ENCODE measurements around the gene ARSK. TPM values are rescaled to one million over a fixed set of nuclear protein-coding genes. Genes with fewer than 3 reads are reported as not detected.

The ARSK gene, protein sequence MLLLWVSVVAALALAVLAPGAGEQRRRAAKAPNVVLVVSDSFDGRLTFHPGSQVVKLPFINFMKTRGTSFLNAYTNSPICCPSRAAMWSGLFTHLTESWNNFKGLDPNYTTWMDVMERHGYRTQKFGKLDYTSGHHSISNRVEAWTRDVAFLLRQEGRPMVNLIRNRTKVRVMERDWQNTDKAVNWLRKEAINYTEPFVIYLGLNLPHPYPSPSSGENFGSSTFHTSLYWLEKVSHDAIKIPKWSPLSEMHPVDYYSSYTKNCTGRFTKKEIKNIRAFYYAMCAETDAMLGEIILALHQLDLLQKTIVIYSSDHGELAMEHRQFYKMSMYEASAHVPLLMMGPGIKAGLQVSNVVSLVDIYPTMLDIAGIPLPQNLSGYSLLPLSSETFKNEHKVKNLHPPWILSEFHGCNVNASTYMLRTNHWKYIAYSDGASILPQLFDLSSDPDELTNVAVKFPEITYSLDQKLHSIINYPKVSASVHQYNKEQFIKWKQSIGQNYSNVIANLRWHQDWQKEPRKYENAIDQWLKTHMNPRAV
- total RNA-seq, result 11.7 and 12.7 TPM in 2 replicates

DNA sequence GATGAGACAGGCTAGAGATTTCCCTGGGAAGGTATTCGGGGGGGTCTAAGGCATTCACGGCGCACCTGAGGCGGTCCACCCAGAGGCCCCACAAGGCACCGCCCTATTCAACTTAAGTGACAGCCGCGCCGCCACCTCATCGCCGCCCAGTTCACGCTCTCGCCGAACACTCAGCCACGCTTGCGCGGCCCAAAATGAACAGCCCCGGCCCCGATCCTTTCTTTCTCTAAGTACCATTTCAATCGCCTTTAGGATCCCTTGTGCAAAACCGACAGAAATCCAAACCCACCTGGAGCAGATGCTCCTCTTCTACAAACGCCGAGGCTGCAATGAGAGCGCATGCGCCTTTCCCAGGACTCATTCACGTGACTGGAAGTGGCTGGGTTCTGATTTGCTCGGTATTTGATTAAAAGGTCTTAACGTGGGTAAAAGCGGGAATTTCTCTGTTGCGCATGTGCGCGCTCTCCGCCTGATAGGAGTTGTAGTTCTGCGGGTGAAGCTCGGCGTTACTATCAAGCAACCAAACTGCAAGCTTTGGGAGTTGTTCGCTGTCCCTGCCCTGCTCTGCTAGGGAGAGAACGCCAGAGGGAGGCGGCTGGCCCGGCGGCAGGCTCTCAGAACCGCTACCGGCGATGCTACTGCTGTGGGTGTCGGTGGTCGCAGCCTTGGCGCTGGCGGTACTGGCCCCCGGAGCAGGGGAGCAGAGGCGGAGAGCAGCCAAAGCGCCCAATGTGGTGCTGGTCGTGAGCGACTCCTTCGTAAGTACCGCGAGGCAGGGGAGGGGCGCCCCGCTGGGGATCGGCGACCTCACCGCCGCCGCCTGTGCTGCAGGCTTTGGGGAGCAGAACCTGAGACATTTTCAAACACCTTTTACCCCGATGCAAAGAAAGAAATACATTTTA lies at the start of gene ARSK, which contains the start of gene SKIC3:
Gene ARSK (plus strand): TSS at position 455 of the 902 bp plus-strand sequence. CDS start 178 bp downstream, at position 633.
Gene SKIC3 (minus strand): TSS at position 331 of the 902 bp plus-strand sequence. CDS start 7,827 bp downstream, outside the sequence.

DNA sequence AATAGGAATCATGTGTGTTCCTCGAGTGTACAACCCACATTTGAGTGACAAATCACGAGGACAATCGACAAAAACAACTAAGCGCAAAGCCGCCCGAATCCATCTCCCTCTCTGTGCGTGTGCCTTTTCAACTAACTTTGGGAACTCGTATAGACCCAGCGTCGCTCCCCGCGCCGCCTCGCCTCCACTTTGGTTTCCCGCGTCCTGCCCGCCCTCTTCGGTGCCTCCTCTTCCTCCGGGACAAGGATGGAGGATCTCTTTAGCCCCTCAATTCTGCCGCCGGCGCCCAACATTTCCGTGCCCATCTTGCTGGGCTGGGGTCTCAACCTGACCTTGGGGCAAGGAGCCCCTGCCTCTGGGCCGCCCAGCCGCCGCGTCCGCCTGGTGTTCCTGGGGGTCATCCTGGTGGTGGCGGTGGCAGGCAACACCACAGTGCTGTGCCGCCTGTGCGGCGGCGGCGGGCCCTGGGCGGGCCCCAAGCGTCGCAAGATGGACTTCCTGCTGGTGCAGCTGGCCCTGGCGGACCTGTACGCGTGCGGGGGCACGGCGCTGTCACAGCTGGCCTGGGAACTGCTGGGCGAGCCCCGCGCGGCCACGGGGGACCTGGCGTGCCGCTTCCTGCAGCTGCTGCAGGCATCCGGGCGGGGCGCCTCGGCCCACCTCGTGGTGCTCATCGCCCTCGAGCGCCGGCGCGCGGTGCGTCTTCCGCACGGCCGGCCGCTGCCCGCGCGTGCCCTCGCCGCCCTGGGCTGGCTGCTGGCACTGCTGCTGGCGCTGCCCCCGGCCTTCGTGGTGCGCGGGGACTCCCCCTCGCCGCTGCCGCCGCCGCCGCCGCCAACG lies 65.3 kb downstream of the ARSK start, which contains the start of gene GPR150:
Gene GPR150 (plus strand): TSS at position 58 of the 840 bp plus-strand sequence. CDS start 189 bp downstream, at position 247.

DNA sequence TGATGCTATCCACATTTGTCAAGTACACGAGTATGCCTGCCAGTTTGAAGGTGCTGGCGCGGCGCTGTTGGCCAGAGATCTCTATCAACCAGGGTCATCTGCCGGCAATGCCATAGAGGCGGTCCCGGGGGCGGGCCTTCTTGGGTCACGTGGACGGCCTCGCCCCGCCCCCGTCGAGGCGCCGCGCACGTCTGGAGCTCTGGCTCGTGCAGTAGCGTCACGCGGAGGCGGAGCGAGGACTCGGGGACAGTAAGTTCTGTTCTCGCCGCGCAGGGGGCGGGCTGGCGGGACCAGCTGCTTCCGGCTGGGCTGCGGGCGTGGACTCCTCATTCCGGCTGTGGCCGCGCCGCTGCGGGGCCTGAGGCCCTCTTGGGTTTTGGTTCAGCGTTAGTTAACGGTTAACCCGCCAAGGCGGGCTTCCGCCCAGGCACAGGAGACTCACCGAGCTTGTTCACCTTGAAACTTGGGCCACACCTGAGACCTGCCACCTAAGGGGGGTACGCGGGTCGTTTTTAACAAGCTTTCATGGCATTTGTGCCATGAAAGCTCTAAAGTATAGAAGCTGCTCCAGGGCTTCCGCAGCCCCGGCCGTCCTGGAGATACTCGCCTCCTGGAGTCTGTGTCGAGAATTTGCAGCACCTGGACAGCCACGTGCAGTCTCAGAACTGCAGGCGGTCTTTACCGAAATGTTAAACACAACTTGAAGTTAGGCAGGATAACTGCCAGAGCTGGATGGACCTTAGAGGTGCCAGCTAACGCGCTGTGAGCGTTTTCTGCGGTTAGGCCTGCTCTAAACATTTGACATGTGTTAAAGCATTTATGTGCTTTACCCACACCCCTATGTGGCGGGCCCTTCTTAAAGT lies 91.9 kb downstream of the ARSK start, which contains the start of gene RFESD:
Gene RFESD (plus strand): TSS at position 209 of the 863 bp plus-strand sequence. CDS start 5,495 bp downstream, outside the sequence.

Other genes starting within 250 kb of the ARSK start
- not detected in 2 replicates for gene FAM81B, start 163.7 kb upstream of the ARSK start, total RNA-seq
- 130 and 190 TPM in 2 replicates for gene SKIC3, start 124 bp upstream of the ARSK start, total RNA-seq
- gene GPR150, start 65.0 kb downstream of the ARSK start, total RNA-seq, result 0.29 and 0.66 TPM in 2 replicates
- gene RFESD, start 91.7 kb downstream of the ARSK start, total RNA-seq, result 2.2 and 3.1 TPM in 2 replicates
- gene SPATA9, start 127.9 kb downstream of the ARSK start, total RNA-seq, result 0.29 and 0.33 TPM in 2 replicates
- gene RHOBTB3, start 176.2 kb downstream of the ARSK start, total RNA-seq, result 172 and 187 TPM in 2 replicates